SK-N-SH (cell line): ENCODE measurements around the gene RAB3GAP2. TPM values are rescaled to one million over a fixed set of nuclear protein-coding genes. Genes with fewer than 3 reads are reported as not detected.

Experiments used
- CTCF ChIA-PET: fragments of 300-600, 350-600 bp; formaldehyde crosslinking; extraction: SDS; loops from one replicate; lab custom pipeline; 2021; lab: Yijun Ruan, JAX
- POLR2A ChIA-PET: fragments of 350-600 bp; sonication (Branson Sonifier 250); formaldehyde crosslinking; extraction: SDS; loops from one replicate; lab custom pipeline; 2020; ENCODE audit warnings: antibody characterized with exemption, inconsistent platforms; lab: Yijun Ruan, JAX
- DNase-seq: peaks from one replicate; pipeline ENCODE4 v3.0.0; 2012
- H2AFZ ChIP-seq: fragments of 200-600 bp; sonication (generic); 2 replicates; pipeline ENCODE4 v1.8.1; 2016; ENCODE audit warnings: antibody characterized with exemption, mild to moderate bottlenecking, low read depth
- H3F3A ChIP-seq: fragments of 200-600 bp; sonication (generic); replicated peaks from 2 replicates; pipeline ENCODE3; 2016; ENCODE audit warnings: antibody characterized with exemption, mild to moderate bottlenecking; ENCODE audit not compliant: insufficient read depth
- H3K27ac ChIP-seq, 2 experiments: fragments of 200-500 bp in 1 of 2; fragments of 200-600 bp in 1 of 2; sonication (Bioruptor generic) in 1 of 2; sonication (generic), shearing (Covaris generic) in 1 of 2; 2 replicates each; pipeline versions ENCODE4 v1.5.1 to v1.6.1; 2014 to 2016; ENCODE audit warnings: low read depth in 2 of 2, inconsistent platforms in 1 of 2, low read length in 1 of 2, mild to moderate bottlenecking in 1 of 2, mixed read lengths in 1 of 2
- H3K27me3 ChIP-seq: fragments of 200-600 bp; sonication (generic), shearing (Covaris generic); 2 replicates; pipeline ENCODE4 v1.6.1; 2016; ENCODE audit warnings: mixed run types; ENCODE audit not compliant: insufficient read depth
- H3K36me3 ChIP-seq, 2 experiments: fragments of 200-500 bp in 1 of 2; fragments of 200-600 bp in 1 of 2; sonication (Bioruptor generic) in 1 of 2; sonication (generic) in 1 of 2; replicated peaks in 1 of 2; 2 replicates each; pipeline versions ENCODE3 to v1.5.1; 2014 to 2016; ENCODE audit warnings: low read length in 1 of 2, mild to moderate bottlenecking in 1 of 2; ENCODE audit not compliant: insufficient read depth in 2 of 2, control insufficient read depth in 1 of 2
- H3K4me1 ChIP-seq, 2 experiments: fragments of 200-500 bp in 1 of 2; fragments of 200-600 bp in 1 of 2; sonication (Bioruptor generic) in 1 of 2; sonication (generic), shearing (Covaris generic) in 1 of 2; 2 replicates each; pipeline versions ENCODE4 v1.5.1 to v1.6.1; 2014 to 2016; ENCODE audit warnings: low read depth in 1 of 2, low read length in 1 of 2, mixed run types in 1 of 2; ENCODE audit not compliant: insufficient read depth in 2 of 2, control insufficient read depth in 1 of 2
- H3K4me2 ChIP-seq: fragments of 200-600 bp; sonication (generic), shearing (Covaris generic); 2 replicates; pipeline ENCODE4 v1.6.1; 2017; ENCODE audit warnings: mixed run types
- H3K4me3 ChIP-seq, 2 experiments: fragments of 200-500 bp in 1 of 2; fragments of 200-600 bp in 1 of 2; sonication (Bioruptor generic) in 1 of 2; sonication (generic), shearing (Covaris generic) in 1 of 2; 2 replicates each; pipeline versions ENCODE4 v1.5.1 to v1.8.1; 2014 to 2016; ENCODE audit warnings: low read depth in 2 of 2, inconsistent platforms in 1 of 2, low read length in 1 of 2, mild to moderate bottlenecking in 1 of 2, mixed read lengths in 1 of 2, moderate library complexity in 1 of 2
- H3K79me2 ChIP-seq: fragments of 200-600 bp; sonication (generic); 2 replicates; pipeline ENCODE4 v1.8.1; 2017; ENCODE audit warnings: mild to moderate bottlenecking; ENCODE audit not compliant: insufficient read depth
- H3K9ac ChIP-seq: fragments of 200-600 bp; sonication (generic); 2 replicates; pipeline ENCODE4 v1.6.1; 2017; ENCODE audit warnings: mixed run types
- H3K9me2 ChIP-seq: fragments of 200-600 bp; sonication (generic); 2 replicates; pipeline ENCODE4 v1.6.1; 2017; ENCODE audit warnings: mixed run types
- H3K9me3 ChIP-seq: fragments of 200-600 bp; sonication (generic); 2 replicates; pipeline ENCODE4 v1.6.1; 2017; ENCODE audit warnings: mixed run types, mild to moderate bottlenecking, moderate library complexity
- H4K20me1 ChIP-seq: fragments of 200-600 bp; sonication (generic); 2 replicates; pipeline ENCODE4 v1.6.1; 2017; ENCODE audit warnings: mild to moderate bottlenecking, mixed run types; ENCODE audit not compliant: insufficient read depth
- EZH2phosphoT487 ChIP-seq: fragments of 200-600 bp; sonication (generic); IDR thresholded peaks from 2 replicates; pipeline ENCODE4 v1.6.1; 2017; ENCODE audit warnings: low read depth, mixed run types, mild to moderate bottlenecking, antibody characterized with exemption, moderate library complexity, borderline replicate concordance
- FOSL2 ChIP-seq: IDR thresholded peaks from 2 replicates; pipeline ENCODE4 v1.4.0; 2012; ENCODE audit warnings: low read depth, mild to moderate bottlenecking, moderate library complexity, borderline replicate concordance
- FOXJ3 ChIP-seq: sonication (generic); formaldehyde crosslinking; IDR thresholded peaks from 2 replicates; pipeline ENCODE4 v1.5.1; 2020; ENCODE audit warnings: mild to moderate bottlenecking, missing genetic modification reagents
- IRF3 ChIP-seq: fragments of 150-350 bp; IDR thresholded peaks from 2 replicates; pipeline ENCODE4 v1.6.1; 2016; ENCODE audit warnings: mild to moderate bottlenecking, low read depth, low read length
- JUND ChIP-seq: IDR thresholded peaks from 2 replicates; pipeline ENCODE4 v1.4.0; 2012
- MAX ChIP-seq: IDR thresholded peaks from 2 replicates; pipeline ENCODE4 v1.4.0; 2012; ENCODE audit warnings: low read depth
- NRF1 ChIP-seq: IDR thresholded peaks from 2 replicates; pipeline ENCODE4 v1.6.1; 2012; ENCODE audit warnings: low read depth, mild to moderate bottlenecking, low read length
- RAD21 ChIP-seq: IDR thresholded peaks from 2 replicates; pipeline ENCODE4 v1.6.1; 2012; ENCODE audit warnings: mild to moderate bottlenecking, low read length
- RFX5 ChIP-seq: IDR thresholded peaks from 2 replicates; pipeline ENCODE4 v1.6.1; 2012; ENCODE audit warnings: mild to moderate bottlenecking, improper control_type of control experiment, low read length
- SMC3 ChIP-seq: IDR thresholded peaks from 2 replicates; pipeline ENCODE4 v1.6.1; 2012; ENCODE audit warnings: low read depth, low read length, improper control_type of control experiment
- WGBS: methylation state at CpG from one replicate; pipeline ENCODE4 v1.1.6; 2017; ENCODE audit warnings: low lambda C conversion rate; 5-methylcytosine and 5-hydroxymethylcytosine counted together
- polyA plus RNA-seq, 3 experiments: library from polyadenylated mRNA; depleted of rRNA; stranded (reverse); fragments of >200 nt; gene quantifications; 2 replicates each; pipeline ENCODE4 v1.2.3, GENCODE V29; 2012
- TF ChIP-seq, protein P1 (sequence below): IDR thresholded peaks from 2 replicates; pipeline ENCODE4 v1.6.1; 2012; ENCODE audit warnings: mild to moderate bottlenecking, low read depth, low read length, moderate library complexity
- TF ChIP-seq, protein P2 (sequence below): IDR thresholded peaks from 2 replicates; pipeline ENCODE4 v1.4.0; 2012; ENCODE audit warnings: low read depth, borderline replicate concordance
- TF ChIP-seq, protein P3 (sequence below): IDR thresholded peaks from 2 replicates; pipeline ENCODE4; 2012

Gene RAB3GAP2
- polyA plus RNA-seq, 1 of the 3 experiments (the other 2 are of a cell fraction): 9.3 TPM

- Histone ChIP-seq H3K4me2 (no peak overlapping the region), H3K9ac (no peak overlapping the region), H3K27me3 (no peaks in the 10 kb centered on the region), H4K20me1 (no peaks in the 10 kb centered on the region), H3K27ac (no peak overlapping the region), H3K4me1 (peaks cover 11 to 21% of the 10 kb centered on the region in 2 experiments)
- POLR2A ChIA-PET: no interaction called here
- TF ChIP-seq IRF3: no peak
- no peak for TF ChIP-seq MAX
- TF ChIP-seq, protein P1, sequence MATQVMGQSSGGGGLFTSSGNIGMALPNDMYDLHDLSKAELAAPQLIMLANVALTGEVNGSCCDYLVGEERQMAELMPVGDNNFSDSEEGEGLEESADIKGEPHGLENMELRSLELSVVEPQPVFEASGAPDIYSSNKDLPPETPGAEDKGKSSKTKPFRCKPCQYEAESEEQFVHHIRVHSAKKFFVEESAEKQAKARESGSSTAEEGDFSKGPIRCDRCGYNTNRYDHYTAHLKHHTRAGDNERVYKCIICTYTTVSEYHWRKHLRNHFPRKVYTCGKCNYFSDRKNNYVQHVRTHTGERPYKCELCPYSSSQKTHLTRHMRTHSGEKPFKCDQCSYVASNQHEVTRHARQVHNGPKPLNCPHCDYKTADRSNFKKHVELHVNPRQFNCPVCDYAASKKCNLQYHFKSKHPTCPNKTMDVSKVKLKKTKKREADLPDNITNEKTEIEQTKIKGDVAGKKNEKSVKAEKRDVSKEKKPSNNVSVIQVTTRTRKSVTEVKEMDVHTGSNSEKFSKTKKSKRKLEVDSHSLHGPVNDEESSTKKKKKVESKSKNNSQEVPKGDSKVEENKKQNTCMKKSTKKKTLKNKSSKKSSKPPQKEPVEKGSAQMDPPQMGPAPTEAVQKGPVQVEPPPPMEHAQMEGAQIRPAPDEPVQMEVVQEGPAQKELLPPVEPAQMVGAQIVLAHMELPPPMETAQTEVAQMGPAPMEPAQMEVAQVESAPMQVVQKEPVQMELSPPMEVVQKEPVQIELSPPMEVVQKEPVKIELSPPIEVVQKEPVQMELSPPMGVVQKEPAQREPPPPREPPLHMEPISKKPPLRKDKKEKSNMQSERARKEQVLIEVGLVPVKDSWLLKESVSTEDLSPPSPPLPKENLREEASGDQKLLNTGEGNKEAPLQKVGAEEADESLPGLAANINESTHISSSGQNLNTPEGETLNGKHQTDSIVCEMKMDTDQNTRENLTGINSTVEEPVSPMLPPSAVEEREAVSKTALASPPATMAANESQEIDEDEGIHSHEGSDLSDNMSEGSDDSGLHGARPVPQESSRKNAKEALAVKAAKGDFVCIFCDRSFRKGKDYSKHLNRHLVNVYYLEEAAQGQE: no peak
- TF ChIP-seq, all 33 proteins: peak for 0
- Histone ChIP-seq H3K9me3 (no peaks in the 10 kb centered on the region), H3F3A (peaks cover 15% of the 10 kb centered on the region), H3K4me3 (no peak overlapping the region), H3K79me2 (no peaks in the 10 kb centered on the region), H3K36me3 (no peaks in the 10 kb centered on the region), H3K9me2 (no peaks in the 10 kb centered on the region), H2AFZ (no peak overlapping the region)
- WGBS: 81% methylated on average over 9 of the region's 9 CpGs
- CTCF ChIA-PET: interaction anchor here (0.6 to 5.0 kb wide), 7 partner anchors 14 to 482 kb away, joined by 3 to 76 read pairs (median 4); no protein-coding TSS in a partner anchor
- DNase-seq: peak; percentile 16
Measured at GRCh38 chr1:220298470-220299205, 26.4 kb upstream of the RAB3GAP2 start.

DNA sequence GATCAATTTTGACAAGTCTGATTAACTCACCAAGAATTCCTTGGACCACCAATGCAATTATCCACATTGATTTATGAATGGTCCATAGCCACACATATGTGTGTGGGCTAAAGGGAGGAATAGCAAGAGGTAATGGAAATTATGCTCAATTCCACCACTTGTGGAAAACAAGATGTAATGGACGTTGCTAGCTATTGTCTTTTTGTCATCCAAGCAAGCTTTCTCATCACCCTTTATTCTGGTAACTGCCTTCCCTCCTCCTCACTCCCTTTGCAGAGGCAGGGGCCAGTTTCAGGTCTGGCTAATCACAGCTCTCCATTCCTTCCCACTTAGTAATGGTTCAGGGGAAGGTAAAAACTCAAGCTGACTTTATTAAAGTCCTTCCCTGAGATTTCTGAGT is 24.7 kb upstream of the RAB3GAP2 start:
- Histone ChIP-seq H3K4me1 (peaks cover 11 to 21% of the 10 kb centered on the region in 2 experiments), H3K36me3 (no peaks in the 10 kb centered on the region), H3K9me2 (no peaks in the 10 kb centered on the region), H3K79me2 (no peaks in the 10 kb centered on the region), H3K27me3 (no peaks in the 10 kb centered on the region), H4K20me1 (no peaks in the 10 kb centered on the region), H3K9ac (no peak overlapping the region), H3K9me3 (no peaks in the 10 kb centered on the region), H3K27ac (peak overlapping the region in 1 of 2 experiments; percentile 3; a peak in 1 of 4 replicates), H3K4me3 (no peak overlapping the region), H3F3A (peaks cover 15% of the 10 kb centered on the region), H3K4me2 (0 out of 2 replicates have a peak overlapping the region, but pooled peaks have one; percentile 2), H2AFZ (no peak overlapping the region)
- DNase-seq: no peak
- ChIA-PET POLR2A (no interaction called here), CTCF (interaction anchor here (0.7 to 5.0 kb wide), 16 partner anchors 10 to 489 kb away, joined by 3 to 76 read pairs (median 5); partner anchors contain the start of gene MTARC2)
- 50% methylated on average over 1 of the region's 1 CpG for WGBS
- TF ChIP-seq FOXJ3 (CRISPR knock-in tag): no peak
- no peak for TF ChIP-seq SMC3
- TF ChIP-seq, protein P2, sequence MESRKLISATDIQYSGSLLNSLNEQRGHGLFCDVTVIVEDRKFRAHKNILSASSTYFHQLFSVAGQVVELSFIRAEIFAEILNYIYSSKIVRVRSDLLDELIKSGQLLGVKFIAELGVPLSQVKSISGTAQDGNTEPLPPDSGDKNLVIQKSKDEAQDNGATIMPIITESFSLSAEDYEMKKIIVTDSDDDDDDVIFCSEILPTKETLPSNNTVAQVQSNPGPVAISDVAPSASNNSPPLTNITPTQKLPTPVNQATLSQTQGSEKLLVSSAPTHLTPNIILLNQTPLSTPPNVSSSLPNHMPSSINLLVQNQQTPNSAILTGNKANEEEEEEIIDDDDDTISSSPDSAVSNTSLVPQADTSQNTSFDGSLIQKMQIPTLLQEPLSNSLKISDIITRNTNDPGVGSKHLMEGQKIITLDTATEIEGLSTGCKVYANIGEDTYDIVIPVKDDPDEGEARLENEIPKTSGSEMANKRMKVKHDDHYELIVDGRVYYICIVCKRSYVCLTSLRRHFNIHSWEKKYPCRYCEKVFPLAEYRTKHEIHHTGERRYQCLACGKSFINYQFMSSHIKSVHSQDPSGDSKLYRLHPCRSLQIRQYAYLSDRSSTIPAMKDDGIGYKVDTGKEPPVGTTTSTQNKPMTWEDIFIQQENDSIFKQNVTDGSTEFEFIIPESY: no peak
- no peak for TF ChIP-seq RAD21
- 0 out of 2 replicates have a peak, but pooled peaks have one; percentile 13 for TF ChIP-seq JUND
- TF ChIP-seq, protein P3, sequence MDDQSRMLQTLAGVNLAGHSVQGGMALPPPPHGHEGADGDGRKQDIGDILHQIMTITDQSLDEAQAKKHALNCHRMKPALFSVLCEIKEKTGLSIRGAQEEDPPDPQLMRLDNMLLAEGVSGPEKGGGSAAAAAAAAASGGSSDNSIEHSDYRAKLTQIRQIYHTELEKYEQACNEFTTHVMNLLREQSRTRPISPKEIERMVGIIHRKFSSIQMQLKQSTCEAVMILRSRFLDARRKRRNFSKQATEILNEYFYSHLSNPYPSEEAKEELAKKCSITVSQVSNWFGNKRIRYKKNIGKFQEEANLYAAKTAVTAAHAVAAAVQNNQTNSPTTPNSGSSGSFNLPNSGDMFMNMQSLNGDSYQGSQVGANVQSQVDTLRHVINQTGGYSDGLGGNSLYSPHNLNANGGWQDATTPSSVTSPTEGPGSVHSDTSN: peak; percentile 60
- no peak for TF ChIP-seq RFX5
- no peak for TF ChIP-seq NRF1
- no peak for TF ChIP-seq EZH2phosphoT487
- no peak for TF ChIP-seq FOSL2
